Breast epithelium (tissue), 3 donors: ENCODE measurements around the gene LCE1E.

Experiments used
- CTCF ChIP-seq, 3 donors: fragments of 450-650 bp; IDR thresholded peaks; one replicate each; pipeline ENCODE4 v1.5.1; 2016 to 2017; ENCODE audit warnings: antibody characterized with exemption in 3 of 3, mild to moderate bottlenecking in 3 of 3, moderate library complexity in 3 of 3
- POLR2A ChIP-seq: fragments of 450-650 bp; IDR thresholded peaks from one replicate; pipeline ENCODE4 v1.6.1; 2016; ENCODE audit warnings: antibody characterized with exemption, mild to moderate bottlenecking, moderate library complexity
- POLR2AphosphoS5 ChIP-seq, 3 donors: sonication (generic); formaldehyde crosslinking; IDR thresholded peaks; one replicate each; pipeline ENCODE4 v1.6.1; 2017; ENCODE audit warnings: antibody characterized with exemption in 3 of 3

- no peak for TF ChIP-seq POLR2A
- no peak for TF ChIP-seq CTCF (IDR thresholded peaks at IDR 0.05)
- no peak for TF ChIP-seq POLR2AphosphoS5 (IDR thresholded peaks at IDR 0.05)
These were observed 15.3 kb downstream of the LCE1E start for GRCh38 chr1:152801333-152801732.
